HCT116 (cell line): ENCODE results near the gene PPM1F.

Source experiments
- EZH2phosphoT487 ChIP-seq: fragments of 200-600 bp; IDR thresholded peaks from 2 replicates; pipeline ENCODE4 v1.6.1; 2018; ENCODE audit warnings: antibody characterized with exemption, borderline replicate concordance
- TF ChIP-seq, protein P1 (sequence below), 3 experiments: fragments of 200-600 bp in 1 of 3; sonication (generic) in 1 of 3; IDR thresholded peaks in 2 of 3; conservative IDR thresholded peaks in 1 of 3; 2 replicates each; pipeline ENCODE4 v1.5.1; 2012 to 2017; ENCODE audit warnings: low read depth in 2 of 3, low read length in 2 of 3, antibody characterized with exemption in 1 of 3, borderline replicate concordance in 1 of 3, control low read depth in 1 of 3, mild to moderate bottlenecking in 1 of 3, mixed read lengths in 1 of 3, mixed run types in 1 of 3, moderate library complexity in 1 of 3; ENCODE audit not compliant: insufficient read depth in 1 of 3

DNA sequence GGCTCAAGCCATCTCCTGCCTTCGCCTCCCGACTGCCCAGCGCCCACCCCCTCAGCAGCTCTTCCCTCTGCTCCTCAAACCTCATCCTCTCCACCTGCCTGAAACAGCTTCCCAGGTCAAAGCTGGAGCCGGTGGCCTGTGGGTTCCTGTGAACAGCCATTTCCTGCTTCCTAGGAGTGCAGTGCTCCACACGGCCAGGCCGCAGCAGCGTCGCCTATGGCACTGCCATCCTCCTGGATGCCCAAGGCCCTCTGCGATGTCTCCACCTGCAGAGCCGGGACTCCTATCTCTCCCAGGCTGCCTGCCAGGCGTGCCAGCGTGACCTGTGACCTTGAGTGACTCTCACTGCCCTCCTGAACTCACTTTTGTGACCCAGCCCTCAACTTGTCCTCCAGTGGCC lies 24.6 kb downstream of the PPM1F start:
- TF ChIP-seq, protein P1, sequence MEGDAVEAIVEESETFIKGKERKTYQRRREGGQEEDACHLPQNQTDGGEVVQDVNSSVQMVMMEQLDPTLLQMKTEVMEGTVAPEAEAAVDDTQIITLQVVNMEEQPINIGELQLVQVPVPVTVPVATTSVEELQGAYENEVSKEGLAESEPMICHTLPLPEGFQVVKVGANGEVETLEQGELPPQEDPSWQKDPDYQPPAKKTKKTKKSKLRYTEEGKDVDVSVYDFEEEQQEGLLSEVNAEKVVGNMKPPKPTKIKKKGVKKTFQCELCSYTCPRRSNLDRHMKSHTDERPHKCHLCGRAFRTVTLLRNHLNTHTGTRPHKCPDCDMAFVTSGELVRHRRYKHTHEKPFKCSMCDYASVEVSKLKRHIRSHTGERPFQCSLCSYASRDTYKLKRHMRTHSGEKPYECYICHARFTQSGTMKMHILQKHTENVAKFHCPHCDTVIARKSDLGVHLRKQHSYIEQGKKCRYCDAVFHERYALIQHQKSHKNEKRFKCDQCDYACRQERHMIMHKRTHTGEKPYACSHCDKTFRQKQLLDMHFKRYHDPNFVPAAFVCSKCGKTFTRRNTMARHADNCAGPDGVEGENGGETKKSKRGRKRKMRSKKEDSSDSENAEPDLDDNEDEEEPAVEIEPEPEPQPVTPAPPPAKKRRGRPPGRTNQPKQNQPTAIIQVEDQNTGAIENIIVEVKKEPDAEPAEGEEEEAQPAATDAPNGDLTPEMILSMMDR (IDR thresholded peaks at IDR 0.05 in 2 of 3, conservative IDR thresholded peaks at IDR 0.05 in 1 of 3; ENCODE audit: borderline replicate concordance in 1 of 3, insufficient read depth in 1 of 3, low read depth in 2 of 3, low read length in 2 of 3): no peak
- no peak for TF ChIP-seq EZH2phosphoT487
